Peyer's patch (tissue), 4 donors: ENCODE results near the gene KLHL28.

Experiments
- POLR2A ChIP-seq, 2 donors: fragments of 450-650 bp; IDR thresholded peaks; one replicate each; pipeline ENCODE4 v1.5.1; 2017; ENCODE audit warnings: antibody characterized with exemption in 2 of 2, mild to moderate bottlenecking in 2 of 2, moderate library complexity in 2 of 2
- TF ChIP-seq, protein P1 (sequence below), 6 experiments: fragments of 450-650 bp in 4 of 6; fragments of 200-600 bp in 2 of 6; sonication (generic) in 1 of 6; IDR thresholded peaks; one replicate each; pipeline ENCODE4 v1.5.1; 2017 to 2019; ENCODE audit warnings: antibody characterized with exemption in 6 of 6, mild to moderate bottlenecking in 3 of 6, moderate library complexity in 1 of 6

DNA sequence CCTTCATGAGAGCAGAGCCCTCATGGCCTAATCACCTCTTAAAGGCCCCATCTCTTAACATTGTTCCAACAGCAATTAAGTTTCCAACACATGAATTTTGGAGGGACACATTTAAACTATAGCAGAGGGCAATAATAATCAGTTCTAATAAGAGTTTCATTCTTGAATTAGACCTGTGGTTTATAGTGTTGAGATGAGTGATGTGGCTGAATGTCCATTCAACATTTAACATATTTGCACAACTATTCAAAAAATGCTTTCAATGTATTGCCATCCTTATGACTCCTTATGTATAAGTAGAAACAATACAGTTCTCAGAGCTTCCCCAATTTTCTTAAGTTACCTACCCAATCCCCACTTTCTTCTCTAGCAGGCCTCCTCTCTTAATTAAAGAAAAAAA, 21.5 kb downstream of the KLHL28 start:
- TF ChIP-seq, protein P1, sequence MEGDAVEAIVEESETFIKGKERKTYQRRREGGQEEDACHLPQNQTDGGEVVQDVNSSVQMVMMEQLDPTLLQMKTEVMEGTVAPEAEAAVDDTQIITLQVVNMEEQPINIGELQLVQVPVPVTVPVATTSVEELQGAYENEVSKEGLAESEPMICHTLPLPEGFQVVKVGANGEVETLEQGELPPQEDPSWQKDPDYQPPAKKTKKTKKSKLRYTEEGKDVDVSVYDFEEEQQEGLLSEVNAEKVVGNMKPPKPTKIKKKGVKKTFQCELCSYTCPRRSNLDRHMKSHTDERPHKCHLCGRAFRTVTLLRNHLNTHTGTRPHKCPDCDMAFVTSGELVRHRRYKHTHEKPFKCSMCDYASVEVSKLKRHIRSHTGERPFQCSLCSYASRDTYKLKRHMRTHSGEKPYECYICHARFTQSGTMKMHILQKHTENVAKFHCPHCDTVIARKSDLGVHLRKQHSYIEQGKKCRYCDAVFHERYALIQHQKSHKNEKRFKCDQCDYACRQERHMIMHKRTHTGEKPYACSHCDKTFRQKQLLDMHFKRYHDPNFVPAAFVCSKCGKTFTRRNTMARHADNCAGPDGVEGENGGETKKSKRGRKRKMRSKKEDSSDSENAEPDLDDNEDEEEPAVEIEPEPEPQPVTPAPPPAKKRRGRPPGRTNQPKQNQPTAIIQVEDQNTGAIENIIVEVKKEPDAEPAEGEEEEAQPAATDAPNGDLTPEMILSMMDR (IDR thresholded peaks at IDR 0.05) = no peak
- no peak for TF ChIP-seq POLR2A (IDR thresholded peaks at IDR 0.05)
